T-helper 2 cell treated with Interferon-gamma antibody and Interleukin-4, amounts not matched to agents 100 ng/mL and 5 ng/mL, for 36 hours (primary cell): ENCODE measurements around the gene ARAP3. TPM values are rescaled to one million over a fixed set of nuclear protein-coding genes. Genes with fewer than 3 reads are reported as not detected.

Source experiments
- intact Hi-C: fragments of 100-400 bp; cut with micrococcal nuclease; formaldehyde crosslinking; loops from one replicate; pipeline ENCODE4 v1.15.1; 2023
- total RNA-seq: library from RNA; stranded (reverse); gene quantifications from 2 replicates; pipeline ENCODE4 v1.2.3, GENCODE V29; 2022

Gene ARAP3
- total RNA-seq, 1 donor from 2014 or later: 7.2 TPM

- intact Hi-C loops: no loop called here
These were observed 58.8 kb downstream of the ARAP3 start for GRCh38 chr5:141623186-141623585.

- intact Hi-C loops: loop anchor here (1.0 kb wide), 6 partner anchors 14 to 299 kb away; partner anchors contain the start of genes FCHSD1, HDAC3, RELL2 and TAF7
These were observed 63.1 kb downstream of the ARAP3 start, which contains the start of gene DIAPH1 for GRCh38 chr5:141618804-141619554. TSS of gene DIAPH1 (minus strand) at chr5:141619000. CDS start at chr5:141618914, 86 bp downstream.

DNA sequence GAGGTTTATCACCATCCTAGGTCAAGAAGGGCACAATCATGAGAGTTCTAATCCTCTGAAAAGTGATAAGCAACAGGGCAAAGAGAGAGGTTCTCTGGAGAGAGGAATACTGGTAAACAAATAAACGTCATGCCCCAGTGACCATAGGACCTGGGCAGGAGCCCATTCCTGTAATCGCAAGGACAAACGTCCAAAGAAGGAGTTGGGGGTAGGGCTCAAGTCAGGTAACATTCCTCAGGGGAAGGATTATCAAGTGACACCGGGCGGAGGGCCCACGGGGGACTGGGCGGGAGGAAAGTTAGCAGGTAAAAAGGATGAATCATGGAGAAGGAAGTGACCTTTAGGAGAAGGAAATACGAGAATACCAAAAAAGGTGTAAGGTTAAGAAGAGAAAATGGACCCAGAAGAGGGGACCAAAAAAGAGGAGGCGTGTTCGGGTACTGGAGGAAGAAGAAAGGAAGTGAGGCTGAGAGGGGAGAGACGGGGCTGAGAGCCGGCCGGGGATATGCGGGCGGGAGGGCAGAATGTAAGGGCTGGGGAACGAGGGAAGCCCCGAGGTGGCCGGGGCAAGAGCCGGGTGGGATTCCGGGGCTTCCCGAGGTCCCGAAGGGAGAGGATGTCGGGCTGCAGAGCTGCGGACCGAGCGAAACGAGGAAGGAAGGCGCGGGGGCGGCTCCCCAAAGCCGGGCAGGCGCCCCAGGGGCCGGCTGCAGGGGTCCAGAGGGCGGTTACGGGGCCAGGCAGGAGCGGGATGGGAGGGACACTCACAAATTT lies 63.8 kb downstream of the ARAP3 start:
- intact Hi-C loops: no loop called here

DNA sequence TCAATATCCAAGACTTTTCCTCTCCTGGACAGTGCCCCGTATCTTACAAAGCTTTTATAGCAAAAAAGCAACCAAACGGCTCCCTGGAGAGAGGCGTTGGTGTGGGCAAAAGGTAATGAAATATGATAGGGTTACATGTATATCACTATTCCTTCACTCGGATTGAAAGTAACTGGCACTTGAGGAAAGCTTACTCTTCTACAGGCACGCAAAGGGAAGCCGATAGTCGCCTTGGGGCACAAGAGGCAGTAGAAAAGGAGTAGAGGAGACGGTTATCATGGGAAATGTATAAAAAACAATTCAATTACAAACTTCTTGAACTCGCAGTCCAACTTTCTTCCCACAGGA lies 64.4 kb downstream of the ARAP3 start:
- intact Hi-C loops: no loop called here

- intact Hi-C loops: no loop called here
These were observed 64.9 kb downstream of the ARAP3 start for GRCh38 chr5:141617128-141617527.

- intact Hi-C loops: no loop called here
These were observed 65.9 kb downstream of the ARAP3 start for GRCh38 chr5:141615991-141616720.

DNA sequence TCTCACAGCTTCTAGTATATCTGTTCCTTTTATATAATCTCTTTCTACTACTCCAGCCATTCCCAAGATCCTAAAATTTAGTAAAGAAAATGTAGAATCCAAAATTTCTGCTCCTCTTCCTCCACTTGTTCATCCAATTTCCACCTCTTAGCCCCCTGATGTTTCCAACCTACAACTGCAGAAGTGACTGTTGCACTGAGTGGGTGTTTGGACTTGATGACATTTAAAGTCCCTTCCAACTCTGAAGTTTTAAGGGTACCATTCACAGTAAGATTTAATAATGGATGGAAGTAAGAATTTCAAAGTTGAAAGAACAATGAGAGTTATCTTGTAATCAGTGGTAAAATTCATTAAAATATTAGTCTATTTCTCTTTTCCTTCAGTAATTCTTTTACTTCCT lies 68.7 kb downstream of the ARAP3 start:
- intact Hi-C loops: no loop called here

DNA sequence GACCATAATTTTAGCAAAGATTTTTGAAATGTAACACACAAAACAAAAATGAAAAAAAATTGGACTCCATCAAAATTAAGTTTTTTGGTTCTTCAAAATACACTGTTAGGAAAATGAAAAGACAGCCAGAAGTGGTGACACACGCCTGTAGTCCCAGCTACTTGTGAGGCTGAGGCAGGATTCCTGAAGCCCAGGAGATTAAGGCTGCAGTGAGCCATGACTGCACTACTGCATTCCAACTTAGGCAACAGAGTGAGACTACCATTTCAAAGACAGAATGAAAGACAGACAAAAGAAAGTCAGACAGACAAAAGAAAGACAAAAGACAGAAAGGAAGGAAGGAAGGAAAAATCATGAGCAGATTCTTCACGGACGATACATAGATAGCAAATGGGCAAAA lies 70.7 kb downstream of the ARAP3 start:
- intact Hi-C loops: no loop called here

- intact Hi-C loops: loop anchor here (5.0 kb wide), 1 partner anchor 898 kb away; no protein-coding TSS in a partner anchor
These were observed 72.1 kb downstream of the ARAP3 start for GRCh38 chr5:141609921-141610320.

GRCh38 chr5:141609044-141609443 lies 73.0 kb downstream of the ARAP3 start:
- intact Hi-C loops: loop anchor here (5.0 kb wide), 1 partner anchor 897 kb away; no protein-coding TSS in a partner anchor

GRCh38 chr5:141608557-141608956 lies 73.5 kb downstream of the ARAP3 start:
- intact Hi-C loops: loop anchor here (5.0 kb wide), 1 partner anchor 896 kb away; no protein-coding TSS in a partner anchor

DNA sequence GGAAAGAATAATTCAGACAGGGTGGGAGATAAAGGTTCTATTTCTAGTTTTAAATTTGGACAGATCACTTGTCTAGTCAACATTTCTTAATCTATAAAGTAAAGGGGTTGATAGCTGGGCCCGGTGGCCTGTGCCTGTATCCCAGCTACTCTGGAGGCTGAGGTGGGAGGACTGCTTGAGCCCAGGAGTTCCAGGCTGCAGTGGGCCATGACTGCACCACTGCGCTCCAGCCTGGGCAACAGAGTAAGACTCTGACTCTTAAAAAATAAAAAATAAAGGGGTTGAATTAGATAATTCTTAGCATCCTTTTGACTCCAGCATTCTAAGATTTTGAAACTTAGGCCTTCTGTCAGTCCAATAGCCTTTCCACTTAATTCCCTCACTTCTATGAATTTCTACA lies 74.0 kb downstream of the ARAP3 start:
- intact Hi-C loops: loop anchor here (5.0 kb wide), 1 partner anchor 896 kb away; no protein-coding TSS in a partner anchor

- intact Hi-C loops: loop anchor here (1.0 to 5.0 kb wide), 4 partner anchors 8 to 893 kb away; no protein-coding TSS in a partner anchor
These were observed 76.3 kb downstream of the ARAP3 start for GRCh38 chr5:141605523-141606277.

DNA sequence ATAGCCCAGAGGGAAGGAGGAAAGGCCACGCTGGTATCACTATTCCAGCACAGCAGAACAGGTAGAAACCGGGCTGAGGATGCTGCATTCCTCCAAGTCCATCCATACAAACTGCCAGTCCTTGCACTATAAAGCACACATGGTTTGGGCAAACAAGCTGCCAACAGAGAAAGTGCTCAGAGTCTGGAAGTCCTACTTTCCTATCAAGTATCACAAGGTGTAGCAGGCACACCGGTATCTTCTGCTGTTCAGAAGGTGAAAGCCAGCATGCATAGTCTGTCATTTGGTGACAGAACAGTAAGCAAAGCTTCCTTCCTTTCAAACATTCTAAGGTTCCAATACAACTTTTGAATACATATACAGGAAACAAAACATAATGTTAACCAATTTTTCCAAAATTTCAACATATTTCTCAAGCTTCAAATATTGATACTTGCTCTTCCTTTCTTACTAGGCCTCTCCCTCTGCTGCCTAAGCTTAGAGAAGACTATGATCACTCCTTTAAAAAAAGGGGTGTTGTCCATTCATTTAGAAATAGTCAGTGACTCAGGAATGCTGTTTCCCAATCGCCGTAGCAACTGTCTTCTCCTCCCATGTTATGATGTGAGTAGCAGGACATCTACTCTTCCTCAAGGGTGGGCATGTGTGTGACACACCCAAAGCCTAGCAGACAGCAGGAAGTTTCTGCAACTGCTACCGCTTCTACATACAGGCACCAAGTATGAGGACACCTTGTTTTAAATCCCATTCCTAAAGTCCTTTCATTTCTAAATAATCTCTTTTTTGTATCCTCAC lies 77.9 kb downstream of the ARAP3 start:
- intact Hi-C loops: no loop called here

Other genes starting within 250 kb of the ARAP3 start
- gene PCDHGC3, start 206.3 kb downstream of the ARAP3 start, total RNA-seq: 0.07 and 0.18 TPM in 2 replicates
- 0.05 TPM in 1 of 2 replicates, not detected in the other for gene PCDHGC4, start 197.2 kb downstream of the ARAP3 start, total RNA-seq
- gene PCDHGC5, start 193.1 kb downstream of the ARAP3 start, total RNA-seq: not detected in 2 replicates
- gene DIAPH1, start 63.2 kb downstream of the ARAP3 start, total RNA-seq: 289 and 299 TPM in 2 replicates
- gene HDAC3, start 45.4 kb downstream of the ARAP3 start, total RNA-seq: 80.8 and 85.3 TPM in 2 replicates
- 20.1 and 21.1 TPM in 2 replicates for gene RELL2, start 45.2 kb downstream of the ARAP3 start, total RNA-seq
- gene FCHSD1, start 30.8 kb downstream of the ARAP3 start, total RNA-seq: 55.1 and 55.6 TPM in 2 replicates
- gene PCDH1, start 196.2 kb upstream of the ARAP3 start, total RNA-seq: not detected in 2 replicates
- 82.5 and 84.0 TPM in 2 replicates for gene DELE1, start 241.6 kb upstream of the ARAP3 start, total RNA-seq